BJ (cell line): ENCODE measurements around the gene SDHAF4. TPM values are rescaled to one million over a fixed set of nuclear protein-coding genes. Genes with fewer than 3 reads are reported as not detected.

Experiments
- CTCF ChIA-PET: fragments of 350-600 bp; formaldehyde crosslinking; extraction: SDS; loops from one replicate; lab custom pipeline; 2021; ENCODE audit warnings: antibody characterized with exemption, inconsistent platforms; lab: Yijun Ruan, JAX
- POLR2A ChIA-PET: fragments of 300-600 bp; sonication (Branson Sonifier 250); formaldehyde crosslinking; extraction: SDS; loops from one replicate; lab custom pipeline; 2021; ENCODE audit warnings: antibody characterized with exemption; lab: Charles Lee
- DNase-seq: peaks from one replicate; pipeline ENCODE4 v3.0.0-alpha.2; 2011; ENCODE audit warnings: low read depth
- H3K27me3 ChIP-seq: 2 replicates; pipeline ENCODE4 v1.6.0; 2011; ENCODE audit warnings: low read length; ENCODE audit not compliant: control insufficient read depth, insufficient read depth
- H3K36me3 ChIP-seq: 2 replicates; pipeline ENCODE4 v1.5.1; 2011; ENCODE audit warnings: low read length; ENCODE audit not compliant: control insufficient read depth, insufficient read depth
- H3K4me3 ChIP-seq: 2 replicates; pipeline ENCODE4 v1.5.1; 2011; ENCODE audit warnings: low read depth, mild to moderate bottlenecking, control low read depth, low read length
- polyA minus RNA-seq: library from RNA; depleted of rRNA, polyadenylated mRNA; stranded (reverse); fragments of >200 nt; gene quantifications from 2 replicates; pipeline ENCODE4 v1.2.3, GENCODE V29; 2011; rRNA and poly(A)+ RNA removed
- polyA plus RNA-seq: library from polyadenylated mRNA; depleted of rRNA; stranded (reverse); fragments of >200 nt; gene quantifications from 2 replicates; pipeline ENCODE4 v1.2.3, GENCODE V29; 2011; rRNA removed
- TF ChIP-seq, protein P1 (sequence below): IDR thresholded peaks from 2 replicates; pipeline ENCODE4 v1.5.1; 2011; ENCODE audit warnings: low read depth, mild to moderate bottlenecking, control low read depth, inconsistent platforms, low read length, moderate library complexity; ENCODE audit not compliant: insufficient read depth

The SDHAF4 gene
- polyA plus RNA-seq = 7.2 and 9.3 TPM in 2 replicates
- polyA minus RNA-seq = 3.5 and 3.8 TPM in 2 replicates

GRCh38 chr6:70566751-70567382 is at the start of gene SDHAF4:
TSS of gene SDHAF4 (plus strand) at chr6:70566930. CDS start at chr6:70566941, 11 bp downstream.
- Histone ChIP-seq H3K36me3 (no peaks in the 10 kb centered on the region; the same call in 1 of the 2 replicates), H3K4me3 (peak within 1 kb of the TSS; percentile 67), H3K27me3 (no peaks in the 10 kb centered on the region)
- ChIA-PET POLR2A (no interaction called here), CTCF (interaction anchor here (0.9 to 1.4 kb wide), 3 partner anchors 8 to 257 kb away, joined by 3 read pairs; no protein-coding TSS in a partner anchor)
- TF ChIP-seq, protein P1, sequence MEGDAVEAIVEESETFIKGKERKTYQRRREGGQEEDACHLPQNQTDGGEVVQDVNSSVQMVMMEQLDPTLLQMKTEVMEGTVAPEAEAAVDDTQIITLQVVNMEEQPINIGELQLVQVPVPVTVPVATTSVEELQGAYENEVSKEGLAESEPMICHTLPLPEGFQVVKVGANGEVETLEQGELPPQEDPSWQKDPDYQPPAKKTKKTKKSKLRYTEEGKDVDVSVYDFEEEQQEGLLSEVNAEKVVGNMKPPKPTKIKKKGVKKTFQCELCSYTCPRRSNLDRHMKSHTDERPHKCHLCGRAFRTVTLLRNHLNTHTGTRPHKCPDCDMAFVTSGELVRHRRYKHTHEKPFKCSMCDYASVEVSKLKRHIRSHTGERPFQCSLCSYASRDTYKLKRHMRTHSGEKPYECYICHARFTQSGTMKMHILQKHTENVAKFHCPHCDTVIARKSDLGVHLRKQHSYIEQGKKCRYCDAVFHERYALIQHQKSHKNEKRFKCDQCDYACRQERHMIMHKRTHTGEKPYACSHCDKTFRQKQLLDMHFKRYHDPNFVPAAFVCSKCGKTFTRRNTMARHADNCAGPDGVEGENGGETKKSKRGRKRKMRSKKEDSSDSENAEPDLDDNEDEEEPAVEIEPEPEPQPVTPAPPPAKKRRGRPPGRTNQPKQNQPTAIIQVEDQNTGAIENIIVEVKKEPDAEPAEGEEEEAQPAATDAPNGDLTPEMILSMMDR = no peak; the same call in 1 of the 2 replicates
- peak; percentile 26 for DNase-seq

GRCh38 chr6:70518723-70519122 is 48.0 kb upstream of the SDHAF4 start:
- H3K27me3 ChIP-seq = no peaks in the 10 kb centered on the region
- TF ChIP-seq, protein P1 = no peak
- DNase-seq = no peak
- ChIA-PET POLR2A (no interaction called here), CTCF (no interaction called here)
- H3K36me3 ChIP-seq = no peaks in the 10 kb centered on the region
- H3K4me3 ChIP-seq = no peak overlapping the region

- ChIA-PET POLR2A (no interaction called here), CTCF (interaction anchor here (0.6 to 1.5 kb wide), 7 partner anchors 11 to 363 kb away, joined by 3 to 5 read pairs (median 4); no protein-coding TSS in a partner anchor)
- H3K27me3 ChIP-seq = no peaks in the 10 kb centered on the region
- DNase-seq = no peak
- no peaks in the 10 kb centered on the region for H3K36me3 ChIP-seq
- TF ChIP-seq, protein P1 = peak; percentile 35
- no peak overlapping the region for H3K4me3 ChIP-seq
Measured at GRCh38 chr6:70520575-70520974, 46.2 kb upstream of the SDHAF4 start.

DNA sequence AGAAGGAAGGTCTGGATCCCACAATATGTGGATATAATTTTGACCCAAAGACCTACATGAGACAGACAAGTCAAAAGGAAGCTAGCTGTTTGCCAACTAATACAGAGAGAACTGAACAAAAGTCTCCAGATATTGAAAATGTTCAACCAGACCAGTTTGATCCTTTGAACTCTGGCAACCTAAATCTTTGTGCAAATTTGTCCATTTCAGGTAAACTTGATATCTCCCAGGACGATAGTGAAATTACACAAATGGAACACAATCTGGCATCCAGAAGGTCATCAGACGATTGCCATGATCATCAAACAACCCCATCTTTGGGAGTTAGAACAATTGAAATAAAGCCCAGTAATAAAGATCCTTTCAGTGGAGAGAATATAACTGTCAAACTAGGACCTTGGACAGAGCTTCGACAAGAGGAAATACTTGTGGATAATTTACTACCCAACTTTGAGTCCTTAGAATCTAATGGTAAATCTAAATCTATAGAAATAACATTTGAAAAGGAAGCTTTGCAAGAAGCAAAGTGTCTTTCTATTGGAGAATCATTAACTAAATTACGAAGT is 41.9 kb upstream of the SDHAF4 start:
- ChIA-PET CTCF (no interaction called here), POLR2A (no interaction called here)
- Histone ChIP-seq H3K27me3 (no peaks in the 10 kb centered on the region), H3K4me3 (no peak overlapping the region), H3K36me3 (no peaks in the 10 kb centered on the region)
- DNase-seq = no peak
- TF ChIP-seq, protein P1 = no peak

GRCh38 chr6:70527071-70527737 is 39.5 kb upstream of the SDHAF4 start:
- Histone ChIP-seq H3K27me3 (no peaks in the 10 kb centered on the region), H3K4me3 (no peak overlapping the region), H3K36me3 (no peaks in the 10 kb centered on the region)
- POLR2A ChIA-PET = no interaction called here
- CTCF ChIA-PET = interaction anchor here (1.4 kb wide), 1 partner anchor 23 kb away, joined by 3 read pairs; no protein-coding TSS in a partner anchor
- no peak for DNase-seq
- TF ChIP-seq, protein P1 = no peak
